B cell (primary cell): ENCODE results near the gene SIRT3. TPM values are rescaled to one million over a fixed set of nuclear protein-coding genes. Genes with fewer than 3 reads are reported as not detected.

Source experiments
- ATAC-seq: fragments of 200-7000 bp; cut with Tn5 transposase; one replicate; pipeline ENCODE4 v1.10.0; 2021; ENCODE audit warnings: low read depth, mild to moderate bottlenecking, moderate number of reproducible peaks, moderate library complexity
- CTCF ChIA-PET: fragments of 350-600 bp; sonication (Branson Sonifier 250); formaldehyde crosslinking; loops from one replicate; lab custom pipeline; 2021; ENCODE audit warnings: antibody characterized with exemption, inconsistent platforms; lab: Charles Lee
- POLR2A ChIA-PET: fragments of 350-600 bp; sonication (Branson Sonifier 250); formaldehyde crosslinking; loops from one replicate; lab custom pipeline; 2021; ENCODE audit warnings: antibody characterized with exemption; lab: Charles Lee
- DNase-seq: peaks from one replicate; pipeline ENCODE4 v3.0.0; 2013
- H2AFZ ChIP-seq: 2 replicates; pipeline ENCODE4 v1.6.1; 2012; ENCODE audit warnings: mild to moderate bottlenecking, low read depth, low read length; ENCODE audit not compliant: insufficient read depth, poor library complexity, severe bottlenecking
- H3K27ac ChIP-seq, 2 donors: 1 replicate in 1 of 2; 2 replicates in 1 of 2; pipeline ENCODE4 v1.5.1; 2012 to 2013; ENCODE audit warnings: low read length in 2 of 2, mild to moderate bottlenecking in 2 of 2, moderate library complexity in 1 of 2
- H3K27me3 ChIP-seq, 4 experiments: fragments of 200-600 bp in 1 of 4; sonication (generic) in 1 of 4; replicated peaks in 1 of 4; 1 replicate in 2 of 4; 2 replicates in 2 of 4; pipeline versions ENCODE4 v1.6.1 to v1.7.0; 2013 to 2016; ENCODE audit warnings: low read length in 3 of 4, mild to moderate bottlenecking in 2 of 4, mixed read lengths in 1 of 4, moderate library complexity in 1 of 4; ENCODE audit not compliant: insufficient read depth in 4 of 4, control insufficient read depth in 3 of 4; ENCODE audit errors: control extremely low read depth in 1 of 4
- H3K36me3 ChIP-seq, 2 experiments: replicated peaks in 1 of 2; 1 replicate in 1 of 2; 2 replicates in 1 of 2; pipeline versions ENCODE4 v1.6.1 to v1.7.1; 2013; ENCODE audit warnings: low read length in 1 of 2; ENCODE audit not compliant: insufficient read depth in 2 of 2, control insufficient read depth in 1 of 2; ENCODE audit errors: control extremely low read depth in 1 of 2, extremely low read depth in 1 of 2
- H3K4me1 ChIP-seq, 2 donors: fragments of 200-600 bp in 1 of 2; sonication (generic) in 1 of 2; 1 replicate in 1 of 2; 2 replicates in 1 of 2; pipeline versions ENCODE4 v1.5.1 to v1.6.1; 2013 to 2017; ENCODE audit warnings: low read length in 2 of 2; ENCODE audit not compliant: control insufficient read depth in 2 of 2, insufficient read depth in 2 of 2
- H3K4me2 ChIP-seq: replicated peaks from 2 replicates; pipeline ENCODE3; 2012; ENCODE audit warnings: mild to moderate bottlenecking, low read depth, low read length; ENCODE audit not compliant: poor library complexity, severe bottlenecking
- H3K4me3 ChIP-seq, 5 experiments: fragments of 200-600 bp in 1 of 5; sonication (generic) in 1 of 5; 1 replicate in 3 of 5; 2 replicates in 2 of 5; pipeline versions ENCODE4 v1.5.1 to v1.7.0; 2011 to 2016; ENCODE audit warnings: low read length in 4 of 5, mild to moderate bottlenecking in 4 of 5, low read depth in 2 of 5, control low read depth in 1 of 5, moderate library complexity in 1 of 5; ENCODE audit not compliant: insufficient read depth in 1 of 5; ENCODE audit errors: control extremely low read depth in 1 of 5, extremely low read depth in 1 of 5
- H3K79me2 ChIP-seq: fragments of 200-600 bp; sonication (generic); one replicate; pipeline ENCODE4 v1.6.0; 2016; ENCODE audit warnings: low read length; ENCODE audit not compliant: control insufficient read depth, insufficient read depth
- H3K9ac ChIP-seq: fragments of 200-600 bp; sonication (generic); 2 replicates; pipeline ENCODE4 v1.6.1; 2017; ENCODE audit warnings: mild to moderate bottlenecking, low read length, moderate library complexity
- H3K9me3 ChIP-seq, 3 donors: one replicate each; pipeline versions ENCODE4 v1.6.1 to v1.7.1; 2013; ENCODE audit warnings: low read length in 2 of 3; ENCODE audit not compliant: control insufficient read depth in 2 of 3, insufficient read depth in 1 of 3; ENCODE audit errors: control extremely low read depth in 1 of 3
- H4K20me1 ChIP-seq: 2 replicates; pipeline ENCODE4 v1.6.0; 2012; ENCODE audit warnings: mild to moderate bottlenecking, low read length; ENCODE audit not compliant: insufficient read depth, control insufficient read depth, poor library complexity, severe bottlenecking
- H3K27ac Mint-ChIP-seq: one replicate; pipeline ENCODE4 v1.8.0; 2021; ENCODE audit warnings: mixed read lengths
- H3K27me3 Mint-ChIP-seq: one replicate; pipeline ENCODE4 v1.8.0; 2021; ENCODE audit warnings: mixed read lengths
- H3K4me1 Mint-ChIP-seq: one replicate; pipeline ENCODE4 v1.8.0; 2021; ENCODE audit warnings: mixed read lengths
- H3K4me3 Mint-ChIP-seq: one replicate; pipeline ENCODE4 v1.8.0; 2021; ENCODE audit warnings: mixed read lengths
- H3K9me3 Mint-ChIP-seq: one replicate; pipeline ENCODE4 v1.8.0; 2022; ENCODE audit warnings: mixed read lengths; ENCODE audit not compliant: insufficient read depth
- CTCF ChIP-seq: fragments of 200-600 bp; IDR thresholded peaks from one replicate; pipeline ENCODE4 v1.8.0; 2022; ENCODE audit warnings: antibody characterized with exemption, mild to moderate bottlenecking
- EZH2 ChIP-seq: IDR thresholded peaks from 2 replicates; pipeline ENCODE4 v1.6.1; 2012; ENCODE audit warnings: borderline replicate concordance, low read depth, mild to moderate bottlenecking, moderate library complexity, low read length; ENCODE audit not compliant: insufficient read depth, poor library complexity, severe bottlenecking
- WGBS: methylation state at CpG from one replicate; pipeline ENCODE4 v1.1.5; 2013; ENCODE audit warnings: missing lambda C conversion rate; ENCODE audit not compliant: insufficient coverage; 5-methylcytosine and 5-hydroxymethylcytosine counted together
- intact Hi-C: fragments of 100-400 bp; cut with micrococcal nuclease; formaldehyde crosslinking; loops from one replicate; pipeline ENCODE4 v1.10.0; 2022
- polyA plus RNA-seq: library from polyadenylated mRNA; depleted of rRNA; stranded (reverse); fragments of >200 nt; gene quantifications from 2 replicates; pipeline ENCODE4 v1.2.3, GENCODE V29; 2012
- total RNA-seq, 2 donors: library from RNA; stranded (reverse); fragments of 120-200 nt in 1 of 2; gene quantifications; 1 replicate in 1 of 2; 2 replicates in 1 of 2; pipeline versions ENCODE4 v1.2.3 to v1.2.4, GENCODE V29; 2013 to 2022

SIRT3 gene
- total and polyA plus RNA-seq, 2 donors (not counting 1 experiment from before 2014, with no cell fraction given), result 22.9 to 27.9 TPM

DNA sequence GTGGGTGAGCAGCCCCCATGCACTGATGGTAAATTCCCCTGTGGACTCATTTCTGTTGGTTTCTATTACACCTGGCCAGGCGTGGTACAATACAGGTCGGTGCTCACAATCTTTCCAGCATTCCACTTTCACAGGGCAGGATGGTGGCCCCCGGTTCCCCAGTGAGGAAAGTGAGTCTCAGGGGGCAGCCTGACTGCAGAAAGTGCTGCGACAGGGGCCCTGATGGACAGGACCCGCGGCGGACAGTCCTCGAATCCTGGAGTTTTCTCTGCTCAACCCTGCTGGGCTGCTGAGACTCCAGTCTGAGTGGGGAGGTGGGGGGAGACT is 49.7 kb upstream of the SIRT3 start:
- Mint-ChIP-seq H3K27ac (no peak overlapping the region), H3K9me3 (no peaks in the 10 kb centered on the region), H3K4me3 (no peak overlapping the region), H3K4me1 (peaks cover 39% of the 10 kb centered on the region), H3K27me3 (peaks cover 35% of the 10 kb centered on the region)
- no peak overlapping the region for H3K4me3 ChIP-seq
- peaks cover 5% of the 10 kb centered on the region for H4K20me1 ChIP-seq
- peaks cover 8% of the 10 kb centered on the region for H3K79me2 ChIP-seq
- H3K27ac ChIP-seq, result no peak overlapping the region
- CTCF ChIA-PET, result no interaction called here
- no peak overlapping the region for H3K4me2 ChIP-seq
- no peak for DNase-seq
- POLR2A ChIA-PET, result no interaction called here
- peaks cover 34 to 44% of the 10 kb centered on the region in 2 donors for H3K4me1 ChIP-seq
- no peaks in the 10 kb centered on the region for H3K36me3 ChIP-seq
- no peak for ATAC-seq
- TF ChIP-seq EZH2 (no peak), CTCF (no peak)
- intact Hi-C loops, result loop anchor here (5.0 kb wide), 1 partner anchor 49 kb away; the partner anchor contains the start of genes PSMD13 and SIRT3
- peaks cover 0 to 15% (median 0%) of the 10 kb centered on the region in 3 donors for H3K9me3 ChIP-seq
- no peak overlapping the region for H2AFZ ChIP-seq
- WGBS, result 95% methylated on average over 8 of the region's 8 CpGs
- no peak overlapping the region for H3K9ac ChIP-seq
- peaks cover 0 to 49% (median 21%) of the 10 kb centered on the region in 4 experiments for H3K27me3 ChIP-seq

- H3K27ac Mint-ChIP-seq, result no peak overlapping the region
- Histone ChIP-seq H3K4me1 (peaks cover 40 to 46% of the 10 kb centered on the region in 2 donors), H3K9me3 (peaks cover 0 to 18% (median 0%) of the 10 kb centered on the region in 3 donors), H2AFZ (no peak overlapping the region), H3K9ac (no peak overlapping the region), H3K79me2 (peaks cover 8% of the 10 kb centered on the region), H3K27me3 (peaks cover 0 to 52% (median 23%) of the 10 kb centered on the region in 4 experiments), H3K36me3 (no peaks in the 10 kb centered on the region), H4K20me1 (peaks cover 5% of the 10 kb centered on the region), H3K4me3 (no peak overlapping the region), H3K27ac (no peak overlapping the region), H3K4me2 (no peak overlapping the region)
- no peak for TF ChIP-seq CTCF
- TF ChIP-seq EZH2, result no peak
- intact Hi-C loops, result loop anchor here (5.0 kb wide), 1 partner anchor 48 kb away; the partner anchor contains the start of genes PSMD13 and SIRT3
- CTCF ChIA-PET, result interaction anchor here (3.3 kb wide), 1 partner anchor 34 kb away, joined by 19 read pairs; no protein-coding TSS in a partner anchor
- 94% methylated on average over 28 of the region's 29 CpGs for WGBS
- no peaks in the 10 kb centered on the region for H3K9me3 Mint-ChIP-seq
- POLR2A ChIA-PET, result no interaction called here
- no peak overlapping the region for H3K4me3 Mint-ChIP-seq
- H3K27me3 Mint-ChIP-seq, result peaks cover 35% of the 10 kb centered on the region
- H3K4me1 Mint-ChIP-seq, result peaks cover 42% of the 10 kb centered on the region
- ATAC-seq, result no peak
- DNase-seq, result no peak
These were observed 49.1 kb upstream of the SIRT3 start for GRCh38 chr11:285021-285893.
